Measurements from ENCODE around the gene HGF. TPM values are rescaled to one million over a fixed set of nuclear protein-coding genes. Genes with fewer than 3 reads are reported as not detected.
"Not testable (repeated sequence)": the region's sequence is repeated elsewhere in the genome, so short reads cannot be mapped to it uniquely, and the experiment has no call there.

Gene HGF
- polyA plus RNA-seq, 1 donor: 2.3 TPM

GRCh38 chr7:81722250-81722649 is 47.6 kb downstream of the HGF start:
- not testable (repeated sequence) for DNase-seq

- no peak for DNase-seq
Observed at GRCh38 chr7:81721437-81721836, 48.4 kb downstream of the HGF start.

GRCh38 chr7:81719865-81720264 is 50.0 kb downstream of the HGF start:
- no peak for DNase-seq

- no peak for DNase-seq
Observed at GRCh38 chr7:81715984-81716588, 53.8 kb downstream of the HGF start.

GRCh38 chr7:81714306-81714705 is 55.5 kb downstream of the HGF start:
- no peak for DNase-seq

GRCh38 chr7:81710751-81711150 is 59.1 kb downstream of the HGF start:
- no peak for DNase-seq

GRCh38 chr7:81709836-81710235 is 60.0 kb downstream of the HGF start:
- DNase-seq: no peak

- DNase-seq: no peak
Observed at GRCh38 chr7:81707966-81708365, 61.9 kb downstream of the HGF start.

- no peak for DNase-seq
Observed at GRCh38 chr7:81707196-81707595, 62.7 kb downstream of the HGF start.

- no peak for DNase-seq
Observed at GRCh38 chr7:81705206-81705605, 64.6 kb downstream of the HGF start.

GRCh38 chr7:81704595-81704994 is 65.3 kb downstream of the HGF start:
- DNase-seq: no peak

- no peak for DNase-seq
Observed at GRCh38 chr7:81698965-81699364, 70.9 kb downstream of the HGF start.

- no peak for DNase-seq
Observed at GRCh38 chr7:81694711-81695110, 75.1 kb downstream of the HGF start.

GRCh38 chr7:81693894-81694293 is 76.0 kb downstream of the HGF start:
- no peak for DNase-seq

GRCh38 chr7:81693080-81693479 is 76.8 kb downstream of the HGF start:
- DNase-seq: no peak

- no peak for DNase-seq
Observed at GRCh38 chr7:81692146-81692905, 77.5 kb downstream of the HGF start.

- no peak for DNase-seq
Observed at GRCh38 chr7:81691199-81691821, 78.5 kb downstream of the HGF start.

GRCh38 chr7:81690688-81691087 is 79.2 kb downstream of the HGF start:
- no peak for DNase-seq

- DNase-seq: no peak
Observed at GRCh38 chr7:81690251-81690650, 79.6 kb downstream of the HGF start.

GRCh38 chr7:81688622-81689411 is 81.0 kb downstream of the HGF start:
- no peak for DNase-seq

GRCh38 chr7:81687062-81687461 is 82.8 kb downstream of the HGF start:
- no peak for DNase-seq

- peak; percentile 26 for DNase-seq
Observed at GRCh38 chr7:81685270-81685868, 84.5 kb downstream of the HGF start.

Measured in left kidney (tissue), 2 donors.